D721Med (cell line): ENCODE measurements around the gene AMMECR1L.

ENCODE experiments used
- DNase-seq: peaks from one replicate; pipeline ENCODE4 v3.0.0; 2011; ENCODE audit warnings: low spot score; ENCODE audit not compliant: insufficient read length
- FAIRE-seq: peaks from 2 replicates; lab custom pipeline; 2011; peaks lifted over from hg19 to GRCh38; lab: Jason Lieb, UNC
- TF ChIP-seq, protein P1 (sequence below): IDR thresholded peaks from 2 replicates; pipeline ENCODE4 v1.5.1; 2012; ENCODE audit warnings: mild to moderate bottlenecking, control low read depth; ENCODE audit not compliant: insufficient read depth; ENCODE audit errors: missing control alignments

AMMECR1L gene

DNA sequence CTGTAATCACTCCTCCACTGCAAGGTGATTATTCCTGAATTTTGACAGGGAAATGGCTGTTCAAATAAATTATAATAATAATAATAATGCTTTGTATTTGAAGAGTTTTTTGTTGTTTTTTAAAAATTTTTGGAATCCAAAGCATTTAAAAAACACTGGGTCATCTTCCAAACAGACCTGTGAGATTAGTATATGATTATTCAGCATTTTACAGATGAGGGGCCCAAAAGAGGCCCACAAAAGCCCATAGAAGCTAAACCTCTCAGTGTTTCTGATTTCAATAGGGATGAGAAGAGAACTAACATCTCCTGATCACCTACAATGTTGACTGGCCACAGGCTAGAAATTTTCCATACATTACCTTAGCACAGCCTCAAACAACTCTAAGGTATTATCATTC lies 19.8 kb downstream of the AMMECR1L start:
- TF ChIP-seq, protein P1, sequence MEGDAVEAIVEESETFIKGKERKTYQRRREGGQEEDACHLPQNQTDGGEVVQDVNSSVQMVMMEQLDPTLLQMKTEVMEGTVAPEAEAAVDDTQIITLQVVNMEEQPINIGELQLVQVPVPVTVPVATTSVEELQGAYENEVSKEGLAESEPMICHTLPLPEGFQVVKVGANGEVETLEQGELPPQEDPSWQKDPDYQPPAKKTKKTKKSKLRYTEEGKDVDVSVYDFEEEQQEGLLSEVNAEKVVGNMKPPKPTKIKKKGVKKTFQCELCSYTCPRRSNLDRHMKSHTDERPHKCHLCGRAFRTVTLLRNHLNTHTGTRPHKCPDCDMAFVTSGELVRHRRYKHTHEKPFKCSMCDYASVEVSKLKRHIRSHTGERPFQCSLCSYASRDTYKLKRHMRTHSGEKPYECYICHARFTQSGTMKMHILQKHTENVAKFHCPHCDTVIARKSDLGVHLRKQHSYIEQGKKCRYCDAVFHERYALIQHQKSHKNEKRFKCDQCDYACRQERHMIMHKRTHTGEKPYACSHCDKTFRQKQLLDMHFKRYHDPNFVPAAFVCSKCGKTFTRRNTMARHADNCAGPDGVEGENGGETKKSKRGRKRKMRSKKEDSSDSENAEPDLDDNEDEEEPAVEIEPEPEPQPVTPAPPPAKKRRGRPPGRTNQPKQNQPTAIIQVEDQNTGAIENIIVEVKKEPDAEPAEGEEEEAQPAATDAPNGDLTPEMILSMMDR, result no peak
- FAIRE-seq, result no peak
- DNase-seq, result no peak

DNA sequence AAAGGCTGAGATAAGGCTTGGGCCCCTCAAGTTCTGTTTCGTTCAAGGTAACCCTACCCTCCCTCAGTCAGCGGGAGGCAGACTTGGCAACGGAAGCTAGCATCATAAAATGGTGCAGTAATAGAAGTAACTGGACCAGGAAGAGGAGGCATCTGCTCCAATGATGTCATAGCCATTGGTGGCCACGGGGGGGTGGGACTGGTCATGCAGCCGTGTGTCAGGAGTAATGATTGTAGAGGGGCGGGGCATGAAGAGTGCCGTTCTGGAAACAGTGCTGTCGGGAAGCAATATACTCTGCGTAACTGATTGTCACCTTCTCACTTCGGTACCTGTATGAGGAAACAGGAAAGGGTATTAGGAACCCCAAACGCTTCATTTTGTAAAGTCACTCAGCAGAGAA lies 20.9 kb downstream of the AMMECR1L start:
- no peak for DNase-seq
- TF ChIP-seq, protein P1, result no peak
- FAIRE-seq, result no peak

DNA sequence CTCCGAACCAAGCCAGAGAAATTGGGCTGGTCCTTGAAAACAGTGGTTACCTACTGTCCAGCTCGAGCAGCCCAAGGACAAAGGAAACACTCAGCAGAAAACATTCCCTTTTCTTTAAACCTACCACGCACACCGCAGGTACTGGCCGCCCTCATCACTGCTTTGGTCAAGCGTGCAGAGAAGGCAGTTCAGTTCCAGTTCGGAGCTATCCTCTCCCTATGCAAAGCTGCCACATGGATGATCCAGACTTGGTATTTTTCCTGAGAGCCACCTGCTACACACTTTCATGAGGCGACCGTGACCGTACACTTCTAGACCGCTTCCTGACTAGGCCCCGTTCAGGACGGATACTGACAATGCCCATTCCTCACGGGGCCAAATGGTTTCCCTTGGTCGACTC lies 23.5 kb downstream of the AMMECR1L start:
- DNase-seq, result no peak
- TF ChIP-seq, protein P1, result no peak
- no peak for FAIRE-seq

DNA sequence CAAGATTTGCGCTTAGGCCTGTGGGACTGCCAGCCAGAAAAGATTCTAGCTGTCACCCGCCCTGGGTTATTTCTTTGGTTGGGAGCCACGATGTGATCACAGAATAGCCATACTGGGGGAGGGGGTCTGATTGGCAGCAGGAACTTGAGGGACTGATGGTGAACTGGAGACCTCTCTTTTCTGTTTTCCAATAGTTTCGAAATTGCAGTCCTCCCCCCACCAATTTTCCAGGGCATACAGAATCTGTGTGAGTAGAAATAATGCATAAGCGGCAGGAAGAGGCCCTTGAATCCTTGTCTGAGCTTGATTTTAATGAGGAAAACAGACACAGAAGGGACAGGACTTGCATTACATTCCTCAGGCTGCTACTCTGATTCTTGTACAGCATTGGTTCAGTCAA lies 25.6 kb downstream of the AMMECR1L start:
- FAIRE-seq, result no peak
- TF ChIP-seq, protein P1, result no peak
- DNase-seq, result no peak

DNA sequence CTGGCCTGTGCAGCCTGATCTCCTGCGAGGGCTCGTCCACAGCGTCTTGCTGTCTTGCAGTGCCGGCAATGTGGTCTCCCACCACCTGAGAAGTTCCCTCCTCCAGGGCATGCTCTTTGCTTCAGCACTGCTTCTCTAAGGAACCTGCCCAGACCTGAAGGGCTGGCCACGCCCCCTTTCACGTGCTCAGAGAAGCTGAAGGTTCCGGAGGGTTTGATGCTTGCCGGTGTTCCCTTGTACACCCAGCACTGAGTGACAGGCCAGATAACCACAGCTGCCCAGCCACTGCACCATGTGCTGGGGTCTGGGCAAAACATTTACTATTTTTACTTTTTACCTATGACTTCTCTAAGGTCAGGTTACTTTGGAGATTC lies 26.1 kb downstream of the AMMECR1L start:
- TF ChIP-seq, protein P1, result no peak
- DNase-seq (no peak), FAIRE-seq (no peak)

DNA sequence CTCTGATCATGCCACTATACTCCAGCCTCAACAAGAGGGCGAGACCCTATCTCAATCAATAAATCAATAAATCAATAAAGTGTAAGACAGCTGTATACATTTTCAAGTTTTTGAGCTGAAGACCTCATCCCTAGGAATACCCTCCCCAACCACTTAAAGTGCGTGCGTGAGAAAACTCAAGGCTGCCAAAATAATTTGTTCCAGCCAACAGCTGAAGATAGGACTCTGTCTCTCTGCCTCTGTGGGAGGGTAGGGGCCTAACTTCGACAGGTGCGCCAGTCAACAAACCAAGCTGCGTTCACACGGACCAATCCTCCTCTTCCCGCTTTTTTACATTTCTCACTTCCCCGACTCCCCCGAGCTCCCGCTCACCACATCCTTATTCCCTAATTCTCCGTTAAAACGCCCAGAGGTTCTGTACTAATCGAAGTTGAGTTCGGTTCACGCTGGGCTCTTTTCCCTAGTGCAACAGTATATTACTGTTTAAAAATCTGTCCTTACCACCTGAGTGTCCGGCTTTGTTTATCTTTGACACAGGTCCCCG lies 28.4 kb downstream of the AMMECR1L start:
- no peak for DNase-seq
- FAIRE-seq, result no peak

DNA sequence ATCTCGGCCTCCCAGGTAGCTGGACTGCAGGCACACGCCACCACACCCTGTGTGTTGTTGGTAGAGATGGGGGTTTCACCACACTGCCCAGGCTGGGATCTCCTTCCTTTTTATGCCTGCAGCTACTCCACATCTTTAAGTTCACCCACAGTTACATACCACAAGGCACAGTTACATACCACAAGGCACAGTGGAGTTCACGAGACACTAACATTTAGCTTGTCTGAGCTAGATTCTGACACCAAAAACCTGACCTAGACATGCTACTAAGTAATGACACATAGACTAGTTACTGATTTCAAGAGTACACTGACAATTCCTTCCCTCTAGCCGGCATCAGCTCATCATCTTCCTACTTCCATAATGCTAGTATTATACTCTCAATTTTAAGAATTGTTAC lies 32.1 kb downstream of the AMMECR1L start:
- FAIRE-seq, result no peak
- DNase-seq, result no peak
- TF ChIP-seq, protein P1, result no peak

More for the DNA sequence above, 28.4 kb downstream of the AMMECR1L start:
- TF ChIP-seq, protein P1, result no peak
